NCI-H526 (cell line): ENCODE results near the gene RXRA.

ENCODE experiments used
- DNase-seq, 2 experiments: peaks; one replicate each; lab custom pipeline; 2025; lab: John Stamatoyannopoulos, UW

RXRA gene

GRCh38 chr9:134433909-134434882 is 107.9 kb downstream of the RXRA start:
- no peak for DNase-seq

GRCh38 chr9:134434894-134435506 is 108.7 kb downstream of the RXRA start:
- peak in 1 of 2 experiments; percentile 17 for DNase-seq

- no peak for DNase-seq
Observed at GRCh38 chr9:134435550-134436378, 109.5 kb downstream of the RXRA start.

GRCh38 chr9:134436379-134436762 is 110.1 kb downstream of the RXRA start:
- no peak for DNase-seq

GRCh38 chr9:134436911-134437310 is 110.7 kb downstream of the RXRA start:
- no peak for DNase-seq

GRCh38 chr9:134437403-134438194 is 111.3 kb downstream of the RXRA start:
- no peak for DNase-seq

- DNase-seq: peak in 1 of 2 experiments; percentile 47
Observed at GRCh38 chr9:134438195-134438788, 112.0 kb downstream of the RXRA start.

GRCh38 chr9:134439368-134439784 is 113.1 kb downstream of the RXRA start:
- no peak for DNase-seq

GRCh38 chr9:134440636-134441226 is 114.5 kb downstream of the RXRA start:
- no peak for DNase-seq

- no peak for DNase-seq
Observed at GRCh38 chr9:134441227-134442084, 115.2 kb downstream of the RXRA start.

GRCh38 chr9:134442085-134442474 is 115.8 kb downstream of the RXRA start:
- DNase-seq: no peak

- no peak for DNase-seq
Observed at GRCh38 chr9:134442486-134443173, 116.4 kb downstream of the RXRA start.

- peak; percentile 41 to 85 for DNase-seq
Observed at GRCh38 chr9:134443174-134444037, 117.2 kb downstream of the RXRA start.

GRCh38 chr9:134444038-134444315 is 117.7 kb downstream of the RXRA start:
- no peak for DNase-seq

- no peak for DNase-seq
Observed at GRCh38 chr9:134445000-134445399, 118.7 kb downstream of the RXRA start.

GRCh38 chr9:134449180-134449916 is 123.1 kb downstream of the RXRA start:
- peak; percentile 78 to 90 for DNase-seq

GRCh38 chr9:134451700-134452458 is 125.6 kb downstream of the RXRA start:
- no peak for DNase-seq
